Right atrium auricular region (tissue), 2 donors: ENCODE data around the gene PODNL1. TPM values are rescaled to one million over a fixed set of nuclear protein-coding genes. Genes with fewer than 3 reads are reported as not detected.
"Not testable (repeated sequence)": the region's sequence is repeated elsewhere in the genome, so short reads cannot be mapped to it uniquely, and the experiment has no call there.

ENCODE experiments used
- DNase-seq: peaks from one replicate; pipeline ENCODE4 v3.0.0-alpha.2; 2019; ENCODE audit warnings: low spot score
- H3K27ac ChIP-seq, 2 donors: fragments of 200-600 bp; sonication (generic); 1 replicate in 1 of 2; 2 replicates in 1 of 2; pipeline ENCODE4 v1.5.1; 2016 to 2019
- H3K27me3 ChIP-seq, 2 donors: fragments of 200-600 bp; sonication (generic); one replicate each; pipeline versions ENCODE4 v1.5.1 to v1.6.0; 2017 to 2019
- H3K36me3 ChIP-seq: fragments of 200-600 bp; sonication (generic); one replicate; pipeline ENCODE4 v1.5.1; 2016
- H3K4me1 ChIP-seq, 2 donors: fragments of 200-600 bp; sonication (generic); one replicate each; pipeline versions ENCODE4 v1.5.1 to v1.6.0; 2017 to 2019
- H3K4me3 ChIP-seq, 2 donors: fragments of 200-600 bp; sonication (generic); 1 replicate in 1 of 2; 2 replicates in 1 of 2; pipeline ENCODE4 v1.5.1; 2017 to 2019; ENCODE audit warnings: mild to moderate bottlenecking in 1 of 2, moderate library complexity in 1 of 2
- H3K9me3 ChIP-seq, 2 donors: fragments of 200-600 bp; sonication (generic); one replicate each; pipeline ENCODE4 v1.5.1; 2019
- CTCF ChIP-seq, 2 donors: fragments of 200-600 bp; sonication (generic); IDR thresholded peaks; one replicate each; pipeline ENCODE4 v1.5.1; 2019; ENCODE audit warnings: antibody characterized with exemption in 2 of 2
- total RNA-seq, 2 donors: library from RNA; depleted of rRNA; stranded (reverse); fragments of >200 nt; gene quantifications; one replicate each; pipeline ENCODE4 v1.1.0, GENCODE V29; 2016

The PODNL1 gene
- total RNA-seq, 2 donors from 2014 or later, result 0.47 to 1.1 TPM

- H3K9me3 ChIP-seq, result no peaks in the 10 kb centered on the region
- H3K27me3 ChIP-seq, result no peaks in the 10 kb centered on the region
- no peak for TF ChIP-seq CTCF (IDR thresholded peaks at IDR 0.05)
- H3K27ac ChIP-seq, result no peak overlapping the region
- H3K4me1 ChIP-seq, result no peaks in the 10 kb centered on the region
- H3K4me3 ChIP-seq, result no peak overlapping the region
- DNase-seq, result no peak
- peaks cover 19% of the 10 kb centered on the region for H3K36me3 ChIP-seq
These were observed 8.9 kb downstream of the PODNL1 start for GRCh38 chr19:13929340-13929739.

- Histone ChIP-seq H3K27me3 (no peaks in the 10 kb centered on the region), H3K4me1 (no peaks in the 10 kb centered on the region), H3K36me3 (peaks cover 44% of the 10 kb centered on the region), H3K4me3 (no peak overlapping the region), H3K9me3 (no peaks in the 10 kb centered on the region), H3K27ac (no peak overlapping the region)
- no peak for TF ChIP-seq CTCF (IDR thresholded peaks at IDR 0.05)
- DNase-seq, result no peak
These were observed 11.5 kb downstream of the PODNL1 start for GRCh38 chr19:13926715-13927114.

- Histone ChIP-seq H3K27ac (no peak overlapping the region), H3K27me3 (no peaks in the 10 kb centered on the region), H3K4me3 (no peak overlapping the region), H3K36me3 (peaks cover 51% of the 10 kb centered on the region), H3K4me1 (no peaks in the 10 kb centered on the region), H3K9me3 (no peaks in the 10 kb centered on the region)
- DNase-seq, result no peak
- TF ChIP-seq CTCF (IDR thresholded peaks at IDR 0.05), result no peak
These were observed 12.2 kb downstream of the PODNL1 start for GRCh38 chr19:13926010-13926409.

GRCh38 chr19:13923194-13923987 is 14.8 kb downstream of the PODNL1 start:
- Histone ChIP-seq H3K4me3 (no peak overlapping the region), H3K4me1 (no peaks in the 10 kb centered on the region), H3K27me3 (no peaks in the 10 kb centered on the region), H3K9me3 (no peaks in the 10 kb centered on the region), H3K27ac (no peak overlapping the region), H3K36me3 (peaks cover 62% of the 10 kb centered on the region)
- DNase-seq, result no peak
- TF ChIP-seq CTCF (IDR thresholded peaks at IDR 0.05), result no peak

- DNase-seq, H3K4me3 ChIP-seq: not testable (repeated sequence)
These were observed 16.1 kb downstream of the PODNL1 start for GRCh38 chr19:13922118-13922517.

GRCh38 chr19:13920940-13921747 is 17.1 kb downstream of the PODNL1 start:
- no peaks in the 10 kb centered on the region for H3K9me3 ChIP-seq
- H3K4me3 ChIP-seq, result no peak overlapping the region
- no peaks in the 10 kb centered on the region for H3K27me3 ChIP-seq
- no peak overlapping the region for H3K27ac ChIP-seq
- H3K4me1 ChIP-seq, result no peaks in the 10 kb centered on the region
- H3K36me3 ChIP-seq, result peaks cover 73% of the 10 kb centered on the region
- TF ChIP-seq CTCF (IDR thresholded peaks at IDR 0.05), result no peak
- no peak for DNase-seq

More at GRCh38 chr19:13922118-13922517, 16.1 kb downstream of the PODNL1 start:
- H3K36me3 ChIP-seq, result peaks cover 73% of the 10 kb centered on the region
- H3K27ac ChIP-seq, H3K9me3 ChIP-seq, H3K27me3 ChIP-seq, H3K4me1 ChIP-seq: not testable (repeated sequence)
